Glomerular visceral epithelial cell (primary cell): ENCODE results near the gene MCEMP1.
A peak's percentile ranks its signal among the peaks of the same experiment; 100 is the strongest.

Experiments used
- DNase-seq: peaks from one replicate; pipeline ENCODE4 v3.0.0-alpha.2; 2016; ENCODE audit errors: extremely low spot score

Gene MCEMP1

GRCh38 chr19:7643629-7644549 lies 33.0 kb upstream of the MCEMP1 start:
- DNase-seq, result peak; percentile 49

GRCh38 chr19:7644550-7644877 lies 32.4 kb upstream of the MCEMP1 start:
- DNase-seq, result no peak

GRCh38 chr19:7645163-7645562 lies 31.7 kb upstream of the MCEMP1 start:
- no peak for DNase-seq

GRCh38 chr19:7645656-7646425 lies 31.0 kb upstream of the MCEMP1 start:
- no peak for DNase-seq

- DNase-seq, result no peak
These were observed 30.5 kb upstream of the MCEMP1 start for GRCh38 chr19:7646426-7646700.

- no peak for DNase-seq
These were observed 29.7 kb upstream of the MCEMP1 start for GRCh38 chr19:7647156-7647555.

GRCh38 chr19:7648265-7649014 lies 28.4 kb upstream of the MCEMP1 start:
- DNase-seq, result no peak

- no peak for DNase-seq
These were observed 26.7 kb upstream of the MCEMP1 start for GRCh38 chr19:7650148-7650547.

- peak; percentile 71 for DNase-seq
These were observed 24.7 kb upstream of the MCEMP1 start for GRCh38 chr19:7652061-7652641.

- DNase-seq, result no peak
These were observed 22.5 kb upstream of the MCEMP1 start for GRCh38 chr19:7654401-7654800.

- no peak for DNase-seq
These were observed 21.3 kb upstream of the MCEMP1 start for GRCh38 chr19:7655581-7655980.

- no peak for DNase-seq
These were observed 19.6 kb upstream of the MCEMP1 start for GRCh38 chr19:7657131-7657751.

GRCh38 chr19:7658219-7658686 lies 18.6 kb upstream of the MCEMP1 start:
- DNase-seq, result no peak

- DNase-seq, result no peak
These were observed 14.9 kb upstream of the MCEMP1 start for GRCh38 chr19:7661744-7662538.

GRCh38 chr19:7662657-7663056 lies 14.2 kb upstream of the MCEMP1 start:
- DNase-seq, result no peak

- DNase-seq, result no peak
These were observed 13.2 kb upstream of the MCEMP1 start for GRCh38 chr19:7663706-7664105.

GRCh38 chr19:7665076-7665475 lies 11.8 kb upstream of the MCEMP1 start:
- DNase-seq, result no peak

GRCh38 chr19:7668842-7669241 lies 8.0 kb upstream of the MCEMP1 start, which contains the start of gene RETN:
Gene RETN, plus strand, starts transcription at chr19:7669049. Its CDS starts 278 bp downstream, at chr19:7669327.
- no peak for DNase-seq

GRCh38 chr19:7669641-7670040 lies 7.2 kb upstream of the MCEMP1 start:
- no peak for DNase-seq

GRCh38 chr19:7670150-7670783 lies 6.6 kb upstream of the MCEMP1 start:
- no peak for DNase-seq
